ENCODE data around the gene L1CAM. TPM values are rescaled to one million over a fixed set of nuclear protein-coding genes. Genes with fewer than 3 reads are reported as not detected.

L1CAM gene, protein sequence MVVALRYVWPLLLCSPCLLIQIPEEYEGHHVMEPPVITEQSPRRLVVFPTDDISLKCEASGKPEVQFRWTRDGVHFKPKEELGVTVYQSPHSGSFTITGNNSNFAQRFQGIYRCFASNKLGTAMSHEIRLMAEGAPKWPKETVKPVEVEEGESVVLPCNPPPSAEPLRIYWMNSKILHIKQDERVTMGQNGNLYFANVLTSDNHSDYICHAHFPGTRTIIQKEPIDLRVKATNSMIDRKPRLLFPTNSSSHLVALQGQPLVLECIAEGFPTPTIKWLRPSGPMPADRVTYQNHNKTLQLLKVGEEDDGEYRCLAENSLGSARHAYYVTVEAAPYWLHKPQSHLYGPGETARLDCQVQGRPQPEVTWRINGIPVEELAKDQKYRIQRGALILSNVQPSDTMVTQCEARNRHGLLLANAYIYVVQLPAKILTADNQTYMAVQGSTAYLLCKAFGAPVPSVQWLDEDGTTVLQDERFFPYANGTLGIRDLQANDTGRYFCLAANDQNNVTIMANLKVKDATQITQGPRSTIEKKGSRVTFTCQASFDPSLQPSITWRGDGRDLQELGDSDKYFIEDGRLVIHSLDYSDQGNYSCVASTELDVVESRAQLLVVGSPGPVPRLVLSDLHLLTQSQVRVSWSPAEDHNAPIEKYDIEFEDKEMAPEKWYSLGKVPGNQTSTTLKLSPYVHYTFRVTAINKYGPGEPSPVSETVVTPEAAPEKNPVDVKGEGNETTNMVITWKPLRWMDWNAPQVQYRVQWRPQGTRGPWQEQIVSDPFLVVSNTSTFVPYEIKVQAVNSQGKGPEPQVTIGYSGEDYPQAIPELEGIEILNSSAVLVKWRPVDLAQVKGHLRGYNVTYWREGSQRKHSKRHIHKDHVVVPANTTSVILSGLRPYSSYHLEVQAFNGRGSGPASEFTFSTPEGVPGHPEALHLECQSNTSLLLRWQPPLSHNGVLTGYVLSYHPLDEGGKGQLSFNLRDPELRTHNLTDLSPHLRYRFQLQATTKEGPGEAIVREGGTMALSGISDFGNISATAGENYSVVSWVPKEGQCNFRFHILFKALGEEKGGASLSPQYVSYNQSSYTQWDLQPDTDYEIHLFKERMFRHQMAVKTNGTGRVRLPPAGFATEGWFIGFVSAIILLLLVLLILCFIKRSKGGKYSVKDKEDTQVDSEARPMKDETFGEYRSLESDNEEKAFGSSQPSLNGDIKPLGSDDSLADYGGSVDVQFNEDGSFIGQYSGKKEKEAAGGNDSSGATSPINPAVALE
- 0.52 TPM for polyA plus RNA-seq (2013, experiment 1 of 2; ENCODE audit: insufficient read length)
- polyA plus RNA-seq (2013, experiment 2 of 2; ENCODE audit: insufficient read length), result 1.3 TPM

DNA sequence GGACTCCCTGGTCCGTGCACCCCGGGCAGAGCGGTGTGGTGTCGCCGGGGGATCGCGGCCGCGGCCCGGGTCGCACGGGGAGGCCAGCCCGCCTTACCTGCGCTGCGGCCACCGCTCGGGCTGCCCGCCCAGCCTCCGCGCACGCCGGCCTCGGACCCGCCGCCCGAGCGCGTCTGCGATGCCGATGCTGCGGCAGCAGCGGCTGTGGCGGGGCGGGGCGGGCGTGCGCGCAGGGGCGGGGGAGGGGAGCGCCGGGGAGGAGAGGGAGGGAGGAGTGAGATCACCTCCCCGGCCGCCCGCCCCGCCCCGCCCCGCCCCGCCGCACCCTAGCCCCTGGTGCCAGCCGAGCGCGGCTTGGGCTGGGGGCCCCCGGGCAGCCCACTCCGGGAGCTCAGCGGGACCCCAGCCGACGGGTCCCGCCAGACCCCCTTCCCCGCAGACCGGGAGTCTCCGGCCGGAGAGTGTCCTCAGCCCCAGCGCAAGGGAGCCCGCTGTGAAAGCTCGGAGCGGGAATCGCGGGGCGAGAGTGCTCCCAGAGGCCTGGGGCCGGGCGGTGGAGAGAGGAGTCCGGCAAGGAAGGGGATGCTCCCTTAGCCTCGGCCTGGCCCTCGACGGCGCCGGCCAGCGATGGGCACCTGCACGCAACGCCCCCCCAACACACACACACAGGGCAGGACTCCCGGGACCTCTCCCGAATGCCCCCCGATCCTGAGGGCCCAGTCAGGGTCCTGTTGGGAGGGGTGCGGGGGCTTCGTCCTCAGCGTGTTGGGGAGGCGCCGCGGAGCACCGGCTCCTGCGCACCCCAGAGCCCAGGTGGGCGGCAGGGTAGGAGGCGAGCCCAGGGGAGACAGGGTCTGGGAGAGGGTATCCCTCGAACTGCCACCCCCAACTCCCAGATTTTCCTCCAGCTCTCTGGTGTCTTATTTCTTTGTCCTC is at the start of gene L1CAM:
L1CAM (minus strand) TSS at position 206 of the 936 bp plus-strand sequence. CDS start 10,337 bp downstream, outside the sequence.
- DNase-seq, result no peak

DNA sequence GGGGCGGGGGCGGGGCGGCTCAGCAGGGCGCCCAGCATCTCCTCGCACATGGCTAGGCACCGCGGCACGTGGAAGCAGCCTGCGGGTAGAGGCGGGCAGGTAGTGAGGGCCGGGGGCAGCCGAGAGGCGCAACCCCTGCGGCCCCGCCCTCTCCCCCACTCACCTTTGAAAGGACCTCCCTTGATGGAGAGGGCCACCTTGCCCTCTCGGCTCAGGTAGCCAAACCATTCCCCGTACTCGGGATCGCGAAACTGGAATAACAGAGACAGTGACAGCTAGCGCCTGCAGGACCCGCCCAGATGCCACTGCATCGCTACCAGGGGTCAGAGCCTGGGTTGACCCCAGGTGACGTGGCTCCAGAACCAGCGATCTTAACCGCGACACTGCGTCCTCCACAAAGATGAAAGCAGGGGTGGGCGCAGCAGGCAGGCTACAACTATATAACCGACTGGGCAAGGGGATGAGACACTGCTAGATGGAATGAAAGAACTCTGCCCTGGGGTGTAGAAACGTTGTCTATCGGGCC is 49.4 kb upstream of the L1CAM start:
- no peak for DNase-seq

DNA sequence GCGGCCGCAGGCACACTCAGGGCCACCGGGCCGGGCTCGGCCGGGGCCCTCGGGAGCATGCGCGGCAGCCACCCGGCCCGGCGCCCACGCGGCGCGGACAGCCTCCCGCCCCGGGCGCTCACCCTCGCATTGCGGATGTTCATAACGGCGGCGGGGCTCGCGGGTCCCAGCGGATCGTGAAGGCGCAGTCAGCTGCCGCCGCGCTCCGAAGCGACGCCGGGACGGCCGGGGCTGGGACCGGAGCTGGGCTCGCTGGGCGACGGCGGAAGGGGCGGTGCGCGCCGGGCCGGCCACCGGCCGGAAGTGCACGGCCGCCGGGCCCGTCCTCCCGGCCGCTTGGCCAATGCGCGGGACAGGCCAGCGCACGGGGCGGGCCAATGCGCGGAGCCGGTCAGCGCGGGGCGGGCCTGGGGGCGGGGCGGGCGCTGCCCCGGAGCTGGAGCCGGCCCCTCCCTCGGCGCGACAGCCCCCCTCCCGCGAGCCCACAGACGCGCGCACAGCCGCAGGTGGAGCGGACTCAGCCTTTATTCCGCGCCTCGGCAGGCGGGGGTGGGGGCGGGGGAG is 48.9 kb upstream of the L1CAM start, which contains the start of gene NAA10:
NAA10 (minus strand) TSS at position 276 of the 564 bp plus-strand sequence; CDS start at position 143, 133 bp downstream.
- DNase-seq, result peak; percentile 75

GRCh38 chrX:153934148-153934761 is 48.3 kb upstream of the L1CAM start:
- no peak for DNase-seq

- peak; percentile 44 for DNase-seq
Measured at GRCh38 chrX:153933748-153934147, 47.8 kb upstream of the L1CAM start.

DNA sequence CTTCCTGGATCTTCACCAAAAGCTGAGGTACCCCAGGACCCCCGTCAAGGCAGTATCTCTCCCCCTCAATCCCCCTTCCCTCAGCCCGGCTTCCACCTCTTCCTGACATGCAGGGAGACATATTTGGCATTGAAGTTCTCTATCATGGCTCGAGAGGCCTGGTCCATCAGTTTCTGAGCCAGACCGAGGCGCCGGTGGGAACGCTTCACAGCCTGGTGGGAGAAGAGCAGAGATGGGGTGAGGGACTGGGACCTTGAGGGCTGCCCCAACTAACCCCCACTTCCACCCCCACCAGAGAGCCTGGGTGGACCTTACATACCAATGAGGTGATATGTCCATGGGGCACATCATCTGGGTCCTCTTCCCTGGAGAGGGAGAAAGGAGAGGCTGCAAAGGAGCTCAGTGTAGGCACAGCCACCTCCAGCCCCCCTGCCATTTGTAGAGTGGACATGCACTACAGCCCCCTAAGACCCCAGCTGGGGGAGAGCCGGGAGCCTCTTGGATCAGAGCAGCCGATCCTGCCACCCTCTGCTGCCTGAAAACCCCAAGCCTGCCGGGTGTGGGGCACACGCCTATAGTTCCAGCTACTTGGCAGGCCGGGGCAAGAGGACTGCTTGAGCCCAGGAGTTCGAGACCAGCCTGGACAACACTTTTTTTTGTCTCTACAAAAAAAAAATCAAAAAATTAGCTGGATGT is 46.4 kb upstream of the L1CAM start:
- no peak for DNase-seq

DNA sequence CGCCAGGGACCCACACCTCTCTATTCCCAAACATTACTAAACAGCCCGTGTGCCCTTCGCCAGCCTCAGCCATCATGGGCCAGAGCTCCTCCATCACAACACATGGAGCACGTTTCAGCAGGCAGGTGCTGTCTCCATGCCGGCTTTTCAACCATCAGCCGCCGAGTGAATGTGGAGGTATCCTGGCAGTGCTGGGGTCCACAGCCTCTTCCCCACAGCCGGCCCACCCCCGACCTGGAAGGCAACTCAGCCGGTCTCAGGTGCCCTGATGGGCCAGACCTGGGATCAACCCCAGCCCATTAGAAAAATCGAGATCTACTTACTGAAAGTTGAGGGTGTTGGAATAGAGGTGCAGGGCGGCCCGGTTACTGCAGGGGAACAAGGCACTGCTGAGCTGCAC is 45.8 kb upstream of the L1CAM start:
- no peak for DNase-seq

GRCh38 chrX:153931151-153931550 is 45.2 kb upstream of the L1CAM start:
- no peak for DNase-seq

DNA sequence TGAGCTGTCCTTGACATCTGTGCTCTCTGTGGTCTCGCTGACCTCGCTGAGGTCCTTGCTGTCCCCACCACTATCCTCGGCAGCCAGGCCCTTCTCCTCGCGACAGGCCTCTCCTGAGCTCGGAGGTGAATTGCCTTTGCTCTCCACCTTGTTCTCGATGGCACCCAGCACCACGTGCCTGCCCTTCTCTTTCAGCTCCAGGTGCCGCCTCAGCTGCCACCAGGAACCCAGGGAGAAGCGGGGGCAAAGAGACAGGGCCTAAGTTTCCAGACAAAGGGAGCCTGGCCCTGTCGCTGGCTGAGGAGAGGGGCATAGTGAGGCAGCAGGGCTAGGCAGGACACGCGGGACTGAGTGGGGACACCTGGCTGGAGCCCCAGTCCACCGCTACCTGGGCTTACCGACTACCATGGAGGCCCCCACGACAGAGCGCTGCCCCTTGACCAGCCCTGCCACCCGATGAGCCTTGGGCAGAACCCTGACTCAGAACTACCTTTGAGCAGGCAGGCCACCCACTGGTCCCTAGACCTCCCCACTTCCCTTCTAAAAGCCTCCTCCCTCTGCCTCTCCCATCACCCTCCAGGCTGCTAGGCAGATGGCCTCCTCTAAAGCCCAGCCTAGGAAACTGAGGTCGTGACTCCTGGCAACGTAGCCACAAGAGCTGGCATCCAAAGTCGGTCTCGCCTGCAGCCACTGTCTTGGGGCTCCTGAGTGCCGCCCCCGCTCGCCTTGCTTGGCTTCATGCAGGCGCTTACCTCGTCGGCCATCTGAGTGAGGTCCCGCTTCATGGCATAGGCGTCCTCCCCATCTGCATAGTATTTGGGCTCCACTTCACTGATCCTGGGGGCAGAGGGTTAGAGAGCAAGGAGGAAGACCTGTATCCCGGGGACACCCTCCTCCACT is 44.3 kb upstream of the L1CAM start:
- no peak for DNase-seq

DNA sequence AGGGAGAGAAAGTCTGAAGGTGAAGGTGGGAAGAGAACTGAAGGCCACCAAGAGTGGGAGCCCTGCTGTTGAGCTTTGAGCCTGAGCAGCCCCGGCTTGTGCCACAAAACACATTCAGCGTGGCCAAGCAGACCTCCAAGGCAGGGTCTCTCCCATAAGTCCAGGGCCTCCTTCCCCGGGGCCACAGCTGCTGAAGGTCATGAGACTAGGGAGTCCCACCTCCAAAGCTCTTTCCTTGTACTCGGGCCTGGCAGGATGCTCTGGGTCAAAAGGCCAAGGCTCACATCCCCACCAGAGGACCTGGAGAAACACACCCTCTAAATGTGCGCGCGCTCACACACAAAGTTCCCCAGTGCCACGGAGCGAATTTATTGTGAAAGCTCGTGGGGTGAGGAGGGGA is 43.6 kb upstream of the L1CAM start:
- no peak for DNase-seq

DNA sequence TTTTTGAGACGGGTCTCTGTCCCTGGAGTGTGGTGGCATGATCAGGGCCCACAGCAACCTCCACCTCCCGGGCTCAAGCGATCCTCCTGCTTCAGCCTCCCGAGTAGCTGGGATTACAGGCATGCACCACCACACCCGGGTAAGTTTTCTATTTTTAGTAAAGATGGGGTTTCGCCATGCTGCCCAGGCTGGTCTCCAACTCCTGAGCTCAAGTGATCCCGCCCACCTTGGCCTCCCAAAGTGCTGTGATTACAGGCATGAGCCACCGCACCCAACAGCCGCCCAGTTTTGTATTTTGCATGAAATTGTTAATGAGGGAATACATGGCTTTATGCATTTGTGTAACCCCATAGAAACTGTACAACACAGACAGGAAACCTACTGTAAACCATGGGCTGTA is 42.9 kb upstream of the L1CAM start:
- DNase-seq, result no peak

GRCh38 chrX:153927922-153928760 is 42.2 kb upstream of the L1CAM start:
- DNase-seq, result peak; percentile 98

GRCh38 chrX:153927672-153927921 is 41.6 kb upstream of the L1CAM start:
- no peak for DNase-seq

DNA sequence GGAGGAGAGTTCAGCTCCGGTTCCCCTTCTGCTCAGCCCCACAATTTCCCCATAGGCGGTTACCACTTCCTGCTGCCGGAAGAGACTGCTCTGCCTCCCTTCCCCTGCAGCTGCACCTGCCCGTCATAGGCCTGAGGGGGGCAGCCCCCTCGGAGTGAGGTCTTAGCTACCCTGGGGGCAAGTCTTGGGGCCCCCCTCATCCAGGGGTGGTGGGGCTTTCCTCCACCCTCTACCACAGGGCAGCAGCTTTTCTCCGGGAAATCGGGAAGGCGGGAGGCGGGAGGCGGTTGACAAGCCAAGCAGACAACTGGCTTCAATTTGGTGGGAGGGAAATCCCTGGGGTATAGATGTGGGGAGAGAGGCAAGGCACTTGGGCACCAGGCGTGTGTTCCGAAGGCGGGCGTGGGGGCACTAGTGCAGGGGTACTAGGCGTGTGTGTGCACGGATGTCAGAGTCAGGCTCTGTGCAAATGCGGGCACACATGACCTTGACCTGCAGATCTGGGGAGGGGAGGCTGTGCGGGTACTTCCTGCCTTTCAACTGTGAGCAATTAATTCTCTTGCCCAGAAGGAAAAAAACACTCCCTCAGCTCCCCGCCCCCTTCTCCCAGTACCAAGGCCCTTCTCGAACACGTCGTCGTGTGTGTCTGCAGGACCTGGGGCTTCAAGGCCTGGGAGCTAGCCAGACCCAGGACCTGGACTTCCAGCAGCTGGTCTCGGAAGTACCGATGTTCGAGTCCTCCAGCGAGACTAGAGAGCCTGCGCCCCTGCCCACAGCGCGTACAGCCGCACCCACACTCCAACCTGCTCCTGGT is 41.1 kb upstream of the L1CAM start:
- DNase-seq, result peak; percentile 37

- DNase-seq, result no peak
Measured at GRCh38 chrX:153926552-153926857, 40.5 kb upstream of the L1CAM start.

DNA sequence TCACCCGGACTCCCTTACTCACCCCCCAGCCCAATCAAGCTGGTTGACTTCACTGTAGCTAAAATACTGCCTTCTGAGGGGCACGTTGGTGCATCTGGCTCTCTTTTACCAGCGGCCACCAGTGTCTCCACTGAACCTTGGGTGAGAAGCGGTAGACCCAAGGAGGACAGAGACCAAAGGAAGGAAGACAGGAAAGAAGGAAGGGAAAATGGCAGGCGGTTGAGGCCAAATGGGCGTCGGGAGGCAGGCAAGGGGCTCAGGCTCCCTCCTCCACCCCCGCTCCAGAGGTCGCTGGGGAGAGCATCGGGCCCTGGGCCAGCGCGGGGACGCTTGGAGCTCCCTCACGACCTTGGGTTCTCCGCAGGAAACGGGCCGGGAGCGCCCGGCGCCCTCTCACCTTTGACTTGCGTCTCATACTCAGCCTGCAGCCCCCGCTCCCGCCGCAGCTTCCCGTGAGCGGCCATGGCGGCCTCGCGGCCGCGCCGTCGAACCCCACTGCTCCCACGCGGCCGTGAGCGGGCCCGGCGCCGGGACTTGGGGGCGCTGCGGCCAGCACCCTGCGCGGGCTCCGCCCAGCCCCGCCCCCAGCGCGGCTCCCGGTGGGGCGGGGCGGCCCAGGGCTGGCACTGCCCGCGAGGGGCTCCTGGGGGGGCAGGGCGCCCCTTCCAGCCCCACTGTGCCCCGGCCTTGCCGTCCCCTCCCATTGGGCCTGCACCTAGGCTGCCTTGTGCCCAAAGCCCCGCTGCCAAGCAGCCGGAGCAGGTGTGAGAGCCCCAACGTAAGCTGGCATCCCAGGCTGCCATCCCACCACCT is 40.0 kb upstream of the L1CAM start, which contains the start of gene ARHGAP4:
ARHGAP4 (minus strand) TSS at position 526 of the 813 bp plus-strand sequence; CDS start at position 464, 62 bp downstream.
- DNase-seq, result no peak
